Hematopoietic multipotent progenitor cell (in vitro differentiated cells): ENCODE measurements around the gene EIF4G3. TPM values are rescaled to one million over a fixed set of nuclear protein-coding genes. Genes with fewer than 3 reads are reported as not detected.
A peak's percentile ranks its signal among the peaks of the same experiment; 100 is the strongest.
"Not testable (repeated sequence)": the region's sequence is repeated elsewhere in the genome, so short reads cannot be mapped to it uniquely, and the experiment has no call there.

Experiments
- DNase-seq, 3 donors: peaks; one replicate each; pipeline ENCODE4 v3.0.0-alpha.2; 2011 to 2015; ENCODE audit warnings: low read depth in 2 of 3, low spot score in 2 of 3
- total RNA-seq: library from RNA; depleted of rRNA; stranded (reverse); fragments of >200 nt; gene quantifications from one replicate; pipeline ENCODE4 v1.2.3, GENCODE V29; 2012

Gene EIF4G3
- total RNA-seq, 1 donor = 24.2 TPM

- peak in 1 of 3 donors; percentile 61 for DNase-seq
Measured at GRCh38 chr1:21084111-21084810, 92.4 kb downstream of the EIF4G3 start.

GRCh38 chr1:21082073-21082472, 94.6 kb downstream of the EIF4G3 start:
- DNase-seq = no peak

GRCh38 chr1:21077085-21077484, 99.6 kb downstream of the EIF4G3 start:
- DNase-seq = no peak

- peak in 1 of 3 donors; percentile 46 for DNase-seq
Measured at GRCh38 chr1:21072721-21073120, 104.0 kb downstream of the EIF4G3 start.

- no peak for DNase-seq
Measured at GRCh38 chr1:21069549-21069948, 107.1 kb downstream of the EIF4G3 start.

- DNase-seq = no peak
Measured at GRCh38 chr1:21068937-21069336, 107.8 kb downstream of the EIF4G3 start.

- no peak for DNase-seq
Measured at GRCh38 chr1:21067551-21068227, 109.0 kb downstream of the EIF4G3 start.

- DNase-seq = no peak
Measured at GRCh38 chr1:21066356-21067012, 110.2 kb downstream of the EIF4G3 start.

- DNase-seq = no peak
Measured at GRCh38 chr1:21065851-21066250, 110.8 kb downstream of the EIF4G3 start.

- DNase-seq = no peak
Measured at GRCh38 chr1:21064057-21064456, 112.6 kb downstream of the EIF4G3 start.

- no peak for DNase-seq
Measured at GRCh38 chr1:21060523-21060922, 116.2 kb downstream of the EIF4G3 start.

- DNase-seq = no peak
Measured at GRCh38 chr1:21059021-21059420, 117.7 kb downstream of the EIF4G3 start.

- DNase-seq = no peak
Measured at GRCh38 chr1:21058035-21058793, 118.5 kb downstream of the EIF4G3 start.

- DNase-seq = not testable (repeated sequence)
Measured at GRCh38 chr1:21053189-21053928, 123.3 kb downstream of the EIF4G3 start.

GRCh38 chr1:21052034-21052433, 124.7 kb downstream of the EIF4G3 start:
- no peak for DNase-seq

GRCh38 chr1:21051177-21051825, 125.4 kb downstream of the EIF4G3 start:
- DNase-seq = peak in 1 of 3 donors; percentile 24

- no peak for DNase-seq
Measured at GRCh38 chr1:21050031-21050430, 126.7 kb downstream of the EIF4G3 start.

GRCh38 chr1:21048462-21048861, 128.2 kb downstream of the EIF4G3 start:
- no peak for DNase-seq

- no peak for DNase-seq
Measured at GRCh38 chr1:21046132-21046531, 130.6 kb downstream of the EIF4G3 start.

- no peak for DNase-seq
Measured at GRCh38 chr1:21045351-21045750, 131.3 kb downstream of the EIF4G3 start.
